Esophagus muscularis mucosa (tissue), 3 donors: ENCODE measurements around the gene TPD52L2.

Source experiments
- POLR2A ChIP-seq: fragments of 450-650 bp; IDR thresholded peaks from one replicate; pipeline ENCODE4 v1.6.1; 2017; ENCODE audit warnings: antibody characterized with exemption, moderate library complexity, mild to moderate bottlenecking, low read depth
- POLR2AphosphoS5 ChIP-seq, 2 donors: sonication (generic); formaldehyde crosslinking; IDR thresholded peaks; one replicate each; pipeline ENCODE4 v1.6.1; 2017; ENCODE audit warnings: antibody characterized with exemption in 2 of 2
- TF ChIP-seq, protein P1 (sequence below), 3 experiments: fragments of 200-600 bp in 2 of 3; fragments of 450-650 bp in 1 of 3; sonication (generic) in 2 of 3; IDR thresholded peaks; one replicate each; pipeline ENCODE4 v1.5.1; 2017 to 2019; ENCODE audit warnings: antibody characterized with exemption in 3 of 3, mild to moderate bottlenecking in 2 of 3, moderate library complexity in 1 of 3

DNA sequence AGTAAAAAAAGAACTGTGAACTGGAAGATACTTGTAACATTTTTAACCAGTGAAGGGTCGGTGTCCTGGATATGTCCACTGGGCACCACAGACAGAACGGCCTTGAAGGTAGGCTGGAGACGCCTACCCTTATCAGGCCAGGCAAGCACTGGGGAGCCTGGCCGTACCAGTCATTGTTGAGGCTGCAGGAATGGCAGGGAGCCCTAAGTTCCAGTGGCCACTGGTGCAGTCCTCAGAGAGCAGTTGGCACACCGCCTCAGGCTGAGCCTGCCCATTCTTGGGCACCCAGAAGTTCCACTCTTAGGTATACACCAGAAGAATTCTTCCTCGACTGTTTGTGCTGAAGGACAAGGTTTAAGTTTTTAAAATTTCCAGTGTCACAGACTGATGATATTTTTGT, 50.4 kb downstream of the TPD52L2 start:
- TF ChIP-seq, protein P1, sequence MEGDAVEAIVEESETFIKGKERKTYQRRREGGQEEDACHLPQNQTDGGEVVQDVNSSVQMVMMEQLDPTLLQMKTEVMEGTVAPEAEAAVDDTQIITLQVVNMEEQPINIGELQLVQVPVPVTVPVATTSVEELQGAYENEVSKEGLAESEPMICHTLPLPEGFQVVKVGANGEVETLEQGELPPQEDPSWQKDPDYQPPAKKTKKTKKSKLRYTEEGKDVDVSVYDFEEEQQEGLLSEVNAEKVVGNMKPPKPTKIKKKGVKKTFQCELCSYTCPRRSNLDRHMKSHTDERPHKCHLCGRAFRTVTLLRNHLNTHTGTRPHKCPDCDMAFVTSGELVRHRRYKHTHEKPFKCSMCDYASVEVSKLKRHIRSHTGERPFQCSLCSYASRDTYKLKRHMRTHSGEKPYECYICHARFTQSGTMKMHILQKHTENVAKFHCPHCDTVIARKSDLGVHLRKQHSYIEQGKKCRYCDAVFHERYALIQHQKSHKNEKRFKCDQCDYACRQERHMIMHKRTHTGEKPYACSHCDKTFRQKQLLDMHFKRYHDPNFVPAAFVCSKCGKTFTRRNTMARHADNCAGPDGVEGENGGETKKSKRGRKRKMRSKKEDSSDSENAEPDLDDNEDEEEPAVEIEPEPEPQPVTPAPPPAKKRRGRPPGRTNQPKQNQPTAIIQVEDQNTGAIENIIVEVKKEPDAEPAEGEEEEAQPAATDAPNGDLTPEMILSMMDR (IDR thresholded peaks at IDR 0.05): no peak
- TF ChIP-seq POLR2A: no peak
- TF ChIP-seq POLR2AphosphoS5 (IDR thresholded peaks at IDR 0.05): no peak
